Measurements from ENCODE around the gene RPS3A. TPM values are rescaled to one million over a fixed set of nuclear protein-coding genes. Genes with fewer than 3 reads are reported as not detected.

RPS3A gene
- total and polyA plus RNA-seq, 9 of the 15 experiments (the other 6 are each of a cell fraction or from before 2014, with no cell fraction given), result 2,102 to 5,488 (median 3,554) TPM

- TF ChIP-seq ZNF766 (CRISPR knock-in tag; conservative IDR thresholded peaks at IDR 0.05) (peak; percentile 37; the same call in 1 of the 2 replicates), FOXP1 (CRISPR knock-in tag; IDR thresholded peaks at IDR 0.05) (peak; percentile 91; the same call in 1 of the 2 replicates), RBM22 (IDR thresholded peaks at IDR 0.05; ENCODE audit: low read depth, low read length, poor library complexity, severe bottlenecking) (peak; percentile 94)
- TF ChIP-seq, protein P1, sequence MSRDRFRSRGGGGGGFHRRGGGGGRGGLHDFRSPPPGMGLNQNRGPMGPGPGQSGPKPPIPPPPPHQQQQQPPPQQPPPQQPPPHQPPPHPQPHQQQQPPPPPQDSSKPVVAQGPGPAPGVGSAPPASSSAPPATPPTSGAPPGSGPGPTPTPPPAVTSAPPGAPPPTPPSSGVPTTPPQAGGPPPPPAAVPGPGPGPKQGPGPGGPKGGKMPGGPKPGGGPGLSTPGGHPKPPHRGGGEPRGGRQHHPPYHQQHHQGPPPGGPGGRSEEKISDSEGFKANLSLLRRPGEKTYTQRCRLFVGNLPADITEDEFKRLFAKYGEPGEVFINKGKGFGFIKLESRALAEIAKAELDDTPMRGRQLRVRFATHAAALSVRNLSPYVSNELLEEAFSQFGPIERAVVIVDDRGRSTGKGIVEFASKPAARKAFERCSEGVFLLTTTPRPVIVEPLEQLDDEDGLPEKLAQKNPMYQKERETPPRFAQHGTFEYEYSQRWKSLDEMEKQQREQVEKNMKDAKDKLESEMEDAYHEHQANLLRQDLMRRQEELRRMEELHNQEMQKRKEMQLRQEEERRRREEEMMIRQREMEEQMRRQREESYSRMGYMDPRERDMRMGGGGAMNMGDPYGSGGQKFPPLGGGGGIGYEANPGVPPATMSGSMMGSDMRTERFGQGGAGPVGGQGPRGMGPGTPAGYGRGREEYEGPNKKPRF (IDR thresholded peaks at IDR 0.05; ENCODE audit: low read depth, low read length), result no peak
- TF ChIP-seq, protein P2, sequence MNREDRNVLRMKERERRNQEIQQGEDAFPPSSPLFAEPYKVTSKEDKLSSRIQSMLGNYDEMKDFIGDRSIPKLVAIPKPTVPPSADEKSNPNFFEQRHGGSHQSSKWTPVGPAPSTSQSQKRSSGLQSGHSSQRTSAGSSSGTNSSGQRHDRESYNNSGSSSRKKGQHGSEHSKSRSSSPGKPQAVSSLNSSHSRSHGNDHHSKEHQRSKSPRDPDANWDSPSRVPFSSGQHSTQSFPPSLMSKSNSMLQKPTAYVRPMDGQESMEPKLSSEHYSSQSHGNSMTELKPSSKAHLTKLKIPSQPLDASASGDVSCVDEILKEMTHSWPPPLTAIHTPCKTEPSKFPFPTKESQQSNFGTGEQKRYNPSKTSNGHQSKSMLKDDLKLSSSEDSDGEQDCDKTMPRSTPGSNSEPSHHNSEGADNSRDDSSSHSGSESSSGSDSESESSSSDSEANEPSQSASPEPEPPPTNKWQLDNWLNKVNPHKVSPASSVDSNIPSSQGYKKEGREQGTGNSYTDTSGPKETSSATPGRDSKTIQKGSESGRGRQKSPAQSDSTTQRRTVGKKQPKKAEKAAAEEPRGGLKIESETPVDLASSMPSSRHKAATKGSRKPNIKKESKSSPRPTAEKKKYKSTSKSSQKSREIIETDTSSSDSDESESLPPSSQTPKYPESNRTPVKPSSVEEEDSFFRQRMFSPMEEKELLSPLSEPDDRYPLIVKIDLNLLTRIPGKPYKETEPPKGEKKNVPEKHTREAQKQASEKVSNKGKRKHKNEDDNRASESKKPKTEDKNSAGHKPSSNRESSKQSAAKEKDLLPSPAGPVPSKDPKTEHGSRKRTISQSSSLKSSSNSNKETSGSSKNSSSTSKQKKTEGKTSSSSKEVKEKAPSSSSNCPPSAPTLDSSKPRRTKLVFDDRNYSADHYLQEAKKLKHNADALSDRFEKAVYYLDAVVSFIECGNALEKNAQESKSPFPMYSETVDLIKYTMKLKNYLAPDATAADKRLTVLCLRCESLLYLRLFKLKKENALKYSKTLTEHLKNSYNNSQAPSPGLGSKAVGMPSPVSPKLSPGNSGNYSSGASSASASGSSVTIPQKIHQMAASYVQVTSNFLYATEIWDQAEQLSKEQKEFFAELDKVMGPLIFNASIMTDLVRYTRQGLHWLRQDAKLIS (CRISPR knock-in tag; IDR thresholded peaks at IDR 0.05), result peak; percentile 97
- TF ChIP-seq, protein P3, sequence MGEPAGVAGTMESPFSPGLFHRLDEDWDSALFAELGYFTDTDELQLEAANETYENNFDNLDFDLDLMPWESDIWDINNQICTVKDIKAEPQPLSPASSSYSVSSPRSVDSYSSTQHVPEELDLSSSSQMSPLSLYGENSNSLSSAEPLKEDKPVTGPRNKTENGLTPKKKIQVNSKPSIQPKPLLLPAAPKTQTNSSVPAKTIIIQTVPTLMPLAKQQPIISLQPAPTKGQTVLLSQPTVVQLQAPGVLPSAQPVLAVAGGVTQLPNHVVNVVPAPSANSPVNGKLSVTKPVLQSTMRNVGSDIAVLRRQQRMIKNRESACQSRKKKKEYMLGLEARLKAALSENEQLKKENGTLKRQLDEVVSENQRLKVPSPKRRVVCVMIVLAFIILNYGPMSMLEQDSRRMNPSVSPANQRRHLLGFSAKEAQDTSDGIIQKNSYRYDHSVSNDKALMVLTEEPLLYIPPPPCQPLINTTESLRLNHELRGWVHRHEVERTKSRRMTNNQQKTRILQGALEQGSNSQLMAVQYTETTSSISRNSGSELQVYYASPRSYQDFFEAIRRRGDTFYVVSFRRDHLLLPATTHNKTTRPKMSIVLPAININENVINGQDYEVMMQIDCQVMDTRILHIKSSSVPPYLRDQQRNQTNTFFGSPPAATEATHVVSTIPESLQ (CRISPR knock-in tag; IDR thresholded peaks at IDR 0.05), result peak; percentile 95; the same call in 1 of the 2 replicates
Observed at GRCh38 chr4:151099229-151099975, at the start of gene RPS3A (continued).
